Endothelial cell (in vitro differentiated cells): ENCODE results near the gene METTL26. TPM values are rescaled to one million over a fixed set of nuclear protein-coding genes. Genes with fewer than 3 reads are reported as not detected.

Source experiments
- DNase-seq: peaks from one replicate; pipeline ENCODE4 v3.0.0; 2021; ENCODE audit warnings: low spot score
- H3K27ac Mint-ChIP-seq: one replicate; pipeline ENCODE4 v1.8.0; 2021; ENCODE audit warnings: mixed read lengths, inconsistent platforms; ENCODE audit not compliant: unreplicated experiment
- H3K27me3 Mint-ChIP-seq: one replicate; pipeline ENCODE4 v1.8.0; 2021; ENCODE audit warnings: mild to moderate bottlenecking, moderate library complexity, mixed read lengths, inconsistent platforms; ENCODE audit not compliant: unreplicated experiment
- H3K36me3 Mint-ChIP-seq: one replicate; pipeline ENCODE4 v1.8.0; 2021; ENCODE audit warnings: mild to moderate bottlenecking, low read depth, mixed read lengths, inconsistent platforms; ENCODE audit not compliant: unreplicated experiment
- H3K4me1 Mint-ChIP-seq: one replicate; pipeline ENCODE4 v1.8.0; 2021; ENCODE audit warnings: mild to moderate bottlenecking, mixed read lengths, inconsistent platforms; ENCODE audit not compliant: unreplicated experiment
- H3K4me3 Mint-ChIP-seq: one replicate; pipeline ENCODE4 v1.8.0; 2021; ENCODE audit warnings: mild to moderate bottlenecking, mixed read lengths, inconsistent platforms; ENCODE audit not compliant: unreplicated experiment
- H3K9me3 Mint-ChIP-seq: one replicate; pipeline ENCODE4 v1.8.0; 2021; ENCODE audit warnings: mixed read lengths, inconsistent platforms; ENCODE audit not compliant: unreplicated experiment
- total RNA-seq: library from RNA; stranded (reverse); fragmentation: NEBNext Ultra II Directional; extraction: Animal tissue kit (Norgen Biotek cat#: 25700); gene quantifications from one replicate; pipeline ENCODE4 v1.2.1, GENCODE V29; 2021; ENCODE audit not compliant: unreplicated experiment
- TF ChIP-seq, protein P1 (sequence below): fragments of 200-600 bp; sonication (generic); IDR thresholded peaks from one replicate; pipeline ENCODE4 v1.5.0; 2021; ENCODE audit warnings: antibody characterized with exemption; ENCODE audit not compliant: unreplicated experiment

METTL26 gene
- total RNA-seq, 1 donor from 2014 or later = 48.5 TPM

DNA sequence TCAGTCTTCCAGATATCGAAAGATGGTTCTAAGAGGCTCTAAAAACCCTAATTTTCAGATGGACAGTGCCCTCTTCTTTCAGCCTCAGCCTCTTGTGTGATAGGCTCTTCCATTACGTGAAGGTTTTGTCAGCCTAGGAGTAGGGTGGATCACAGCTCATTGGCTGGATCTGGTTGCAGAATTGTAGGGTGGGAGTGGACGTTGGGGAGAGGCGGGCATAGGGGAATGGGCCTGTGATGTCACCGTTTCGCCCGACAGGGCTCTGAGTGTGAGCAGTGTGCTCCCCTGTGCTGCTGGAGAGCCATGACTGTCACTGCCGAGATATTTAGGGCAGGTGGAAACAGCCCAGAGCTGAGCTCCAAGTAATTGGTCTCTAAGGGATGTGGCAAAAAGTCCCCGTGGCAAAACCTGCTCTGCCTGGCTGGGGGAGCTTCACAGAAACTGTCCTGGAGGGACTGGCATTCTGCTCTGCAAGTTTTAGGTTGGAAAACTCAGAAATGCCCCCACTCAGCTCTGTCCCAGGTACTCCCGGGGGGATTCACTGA lies 11.5 kb downstream of the METTL26 start:
- peaks cover 5% of the 10 kb centered on the region for H3K27me3 Mint-ChIP-seq
- no peak overlapping the region for H3K27ac Mint-ChIP-seq

DNA sequence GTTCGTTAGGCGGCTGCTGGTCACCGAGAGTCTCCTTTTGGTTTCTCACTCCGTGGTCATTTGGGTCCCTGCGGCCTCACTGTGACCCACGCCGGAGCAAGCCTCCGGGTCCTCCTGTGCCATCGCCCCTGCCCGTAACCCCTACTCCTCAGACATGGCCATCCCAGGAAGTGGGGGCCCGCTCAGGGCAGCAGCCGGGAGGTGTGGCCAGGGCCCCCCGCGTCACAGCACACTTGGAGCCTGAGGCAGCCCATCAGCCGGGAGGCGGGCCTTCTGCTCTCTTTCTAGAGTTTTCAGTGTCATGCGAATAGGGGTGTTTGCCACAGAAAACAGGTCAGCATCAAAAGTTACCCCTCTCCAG lies 13.2 kb downstream of the METTL26 start:
- TF ChIP-seq, protein P1, sequence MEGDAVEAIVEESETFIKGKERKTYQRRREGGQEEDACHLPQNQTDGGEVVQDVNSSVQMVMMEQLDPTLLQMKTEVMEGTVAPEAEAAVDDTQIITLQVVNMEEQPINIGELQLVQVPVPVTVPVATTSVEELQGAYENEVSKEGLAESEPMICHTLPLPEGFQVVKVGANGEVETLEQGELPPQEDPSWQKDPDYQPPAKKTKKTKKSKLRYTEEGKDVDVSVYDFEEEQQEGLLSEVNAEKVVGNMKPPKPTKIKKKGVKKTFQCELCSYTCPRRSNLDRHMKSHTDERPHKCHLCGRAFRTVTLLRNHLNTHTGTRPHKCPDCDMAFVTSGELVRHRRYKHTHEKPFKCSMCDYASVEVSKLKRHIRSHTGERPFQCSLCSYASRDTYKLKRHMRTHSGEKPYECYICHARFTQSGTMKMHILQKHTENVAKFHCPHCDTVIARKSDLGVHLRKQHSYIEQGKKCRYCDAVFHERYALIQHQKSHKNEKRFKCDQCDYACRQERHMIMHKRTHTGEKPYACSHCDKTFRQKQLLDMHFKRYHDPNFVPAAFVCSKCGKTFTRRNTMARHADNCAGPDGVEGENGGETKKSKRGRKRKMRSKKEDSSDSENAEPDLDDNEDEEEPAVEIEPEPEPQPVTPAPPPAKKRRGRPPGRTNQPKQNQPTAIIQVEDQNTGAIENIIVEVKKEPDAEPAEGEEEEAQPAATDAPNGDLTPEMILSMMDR = no peak
- Mint-ChIP-seq H3K36me3 (peaks cover 5% of the 10 kb centered on the region), H3K4me1 (no peaks in the 10 kb centered on the region), H3K27me3 (peaks cover 7% of the 10 kb centered on the region), H3K27ac (peak overlapping the region; percentile 30), H3K9me3 (no peaks in the 10 kb centered on the region), H3K4me3 (no peak overlapping the region)
- DNase-seq = no peak

More for the DNA sequence above, 11.5 kb downstream of the METTL26 start:
- TF ChIP-seq, protein P1 = no peak
- H3K4me3 Mint-ChIP-seq = no peak overlapping the region
- DNase-seq = no peak
- peaks cover 5% of the 10 kb centered on the region for H3K36me3 Mint-ChIP-seq
- H3K9me3 Mint-ChIP-seq = no peaks in the 10 kb centered on the region
- no peaks in the 10 kb centered on the region for H3K4me1 Mint-ChIP-seq

DNA sequence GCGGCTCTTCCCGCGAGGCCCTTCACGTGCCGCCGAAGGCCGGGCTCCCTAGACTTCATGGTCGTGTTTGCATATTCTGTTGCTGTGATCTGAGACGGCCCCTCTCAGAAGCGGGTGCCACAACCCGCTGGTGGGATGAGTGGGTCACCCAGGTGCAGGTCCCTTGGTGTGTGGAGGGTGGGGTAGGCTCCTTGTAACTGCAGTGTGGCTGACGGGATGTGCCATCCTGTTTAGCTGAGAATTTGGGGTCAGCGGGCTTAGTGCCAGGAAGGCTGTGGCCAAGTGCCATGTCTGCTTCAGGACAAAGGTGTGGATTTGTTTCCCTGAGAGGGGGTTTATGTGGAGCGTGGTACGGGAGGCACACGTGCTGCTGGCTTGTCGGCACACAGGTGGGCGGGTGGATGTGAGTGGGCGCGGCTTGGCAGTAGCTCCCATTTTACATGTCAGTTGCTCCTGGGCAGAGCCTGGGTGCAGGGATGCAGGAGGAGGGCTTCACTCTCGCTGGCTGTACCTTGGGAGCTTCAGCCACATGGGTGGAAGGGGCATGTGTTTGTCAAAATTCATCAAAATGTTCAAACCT lies 14.5 kb downstream of the METTL26 start:
- H3K4me1 Mint-ChIP-seq = no peaks in the 10 kb centered on the region
- H3K36me3 Mint-ChIP-seq = peaks cover 3% of the 10 kb centered on the region
- H3K27me3 Mint-ChIP-seq = peaks cover 7% of the 10 kb centered on the region
- TF ChIP-seq, protein P1 = no peak
- no peak for DNase-seq
- no peaks in the 10 kb centered on the region for H3K9me3 Mint-ChIP-seq
- no peak overlapping the region for H3K4me3 Mint-ChIP-seq
- H3K27ac Mint-ChIP-seq = no peak overlapping the region

DNA sequence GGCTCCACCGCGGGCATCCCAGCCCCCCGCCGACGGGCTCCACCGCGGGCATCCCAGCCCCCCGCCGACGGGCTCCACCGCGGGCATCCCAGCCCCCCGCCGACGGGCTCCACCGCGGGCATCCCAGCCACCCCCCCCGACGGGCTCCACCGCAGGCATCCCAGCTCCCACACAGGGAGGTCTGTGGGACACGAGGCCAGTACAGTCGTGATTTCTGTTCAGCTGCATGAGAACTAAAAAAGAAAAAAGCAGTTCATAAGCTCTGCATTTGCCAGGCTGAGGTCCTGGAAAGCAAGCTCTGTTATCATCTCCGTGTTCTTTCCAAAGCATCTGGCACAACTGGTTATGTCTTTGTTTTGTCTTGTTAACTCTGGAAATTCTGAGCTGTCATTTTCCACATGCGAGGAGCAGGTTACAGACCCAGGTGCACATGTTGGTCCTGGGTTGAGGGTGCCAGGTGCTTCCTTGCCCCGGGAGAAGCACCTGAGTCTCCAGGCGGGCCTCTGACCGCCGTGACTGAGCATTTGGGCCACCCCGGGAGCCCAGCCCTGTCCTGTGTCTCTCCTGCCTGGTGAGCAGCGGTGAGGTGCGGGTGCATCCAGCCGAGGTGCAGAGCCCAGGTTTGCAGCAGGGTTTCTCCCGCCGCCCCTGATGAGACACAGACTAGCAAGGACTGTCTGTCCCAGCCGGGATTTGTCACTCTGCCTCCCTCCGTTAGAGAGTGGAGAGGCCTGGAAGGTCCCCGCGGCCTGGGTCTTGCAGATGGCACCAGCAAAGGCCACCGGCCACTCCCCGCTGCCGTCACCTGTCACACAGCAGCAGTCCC lies 15.2 kb downstream of the METTL26 start:
- TF ChIP-seq, protein P1 = no peak
- no peak for DNase-seq
- H3K36me3 Mint-ChIP-seq = no peaks in the 10 kb centered on the region
- H3K9me3 Mint-ChIP-seq = no peaks in the 10 kb centered on the region
- H3K4me1 Mint-ChIP-seq = no peaks in the 10 kb centered on the region
- H3K27ac Mint-ChIP-seq = no peak overlapping the region
- H3K27me3 Mint-ChIP-seq = peaks cover 5% of the 10 kb centered on the region
- no peak overlapping the region for H3K4me3 Mint-ChIP-seq
